GM12865 (cell line): ENCODE data around the gene TMEM42.
"Not testable (repeated sequence)": the region's sequence is repeated elsewhere in the genome, so short reads cannot be mapped to it uniquely, and the experiment has no call there.

Experiments
- DNase-seq: peaks from one replicate; pipeline ENCODE4 v3.0.0; 2010; ENCODE audit warnings: low read depth
- H3K4me3 ChIP-seq: 2 replicates; pipeline ENCODE4 v1.5.1; 2011; ENCODE audit warnings: mild to moderate bottlenecking, low read depth, low read length, control low read depth
- CTCF ChIP-seq: IDR thresholded peaks from 2 replicates; pipeline ENCODE4 v1.5.1; 2011; ENCODE audit warnings: low read length, control low read depth, low read depth, inconsistent platforms; ENCODE audit not compliant: insufficient read depth; ENCODE audit errors: missing control alignments

The TMEM42 gene

DNA sequence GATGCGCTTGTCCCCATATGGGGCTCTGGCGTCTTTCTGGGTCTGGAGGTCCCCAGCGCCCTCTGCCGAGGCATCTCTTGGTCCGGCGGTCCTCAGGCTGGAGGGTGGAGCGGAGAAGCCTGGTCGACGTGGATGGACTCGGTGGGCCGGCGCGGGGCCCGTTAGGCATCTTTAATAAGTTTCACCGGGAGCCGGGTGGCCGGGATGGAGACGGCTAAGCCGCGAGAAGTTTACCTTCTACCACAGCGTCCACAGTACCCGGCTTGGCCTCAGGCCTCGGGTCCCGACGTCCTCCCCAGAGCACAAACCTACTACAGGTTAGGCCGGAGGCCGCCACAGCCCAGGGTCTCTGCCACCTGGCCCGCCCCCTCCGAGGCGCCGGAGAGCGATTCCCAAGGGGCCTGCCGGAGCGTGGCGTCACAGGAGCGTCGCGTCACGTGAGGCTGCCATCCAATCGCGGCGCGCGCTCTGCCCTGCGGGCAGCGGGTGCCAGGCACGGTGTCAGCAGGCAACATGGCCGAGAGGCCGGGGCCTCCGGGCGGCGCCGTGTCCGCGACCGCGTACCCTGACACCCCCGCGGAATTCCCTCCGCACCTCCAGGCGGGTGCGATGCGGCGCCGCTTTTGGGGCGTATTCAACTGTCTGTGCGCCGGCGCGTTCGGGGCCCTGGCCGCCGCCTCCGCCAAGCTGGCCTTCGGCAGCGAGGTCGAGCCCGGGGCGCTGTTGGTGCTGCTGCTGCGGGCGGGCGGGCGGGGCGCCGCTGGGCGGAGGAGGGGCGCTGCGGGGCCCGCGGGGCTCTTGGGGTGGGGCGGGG, at the start of gene TMEM42:
Gene TMEM42 (plus strand): TSS at position 501 of the 814 bp plus-strand sequence. CDS start 13 bp downstream, at position 514.
- peak; percentile 95 for DNase-seq
- TF ChIP-seq CTCF: no peak
- H3K4me3 ChIP-seq: peak within 1 kb of the TSS; percentile 83

DNA sequence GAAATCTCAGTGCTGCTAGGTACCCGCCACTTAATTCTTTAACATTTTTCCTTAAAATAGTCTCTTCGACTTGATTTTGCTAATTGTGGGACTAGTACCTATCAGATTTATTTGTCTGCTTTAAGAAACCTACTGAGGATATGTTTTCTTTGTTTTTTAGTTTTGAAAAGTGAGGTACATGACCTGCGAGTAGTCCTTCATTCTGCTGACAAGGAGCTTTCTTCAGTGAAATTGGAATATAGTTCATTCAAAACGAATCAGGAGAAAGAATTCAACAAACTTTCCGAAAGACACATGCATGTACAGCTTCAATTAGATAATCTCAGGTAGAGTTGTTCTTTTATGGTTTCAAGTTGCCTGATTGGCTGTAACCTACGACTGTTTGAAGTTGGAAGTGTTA, 47.0 kb upstream of the TMEM42 start:
- no peak for TF ChIP-seq CTCF
- no peak overlapping the region for H3K4me3 ChIP-seq
- DNase-seq: no peak

DNA sequence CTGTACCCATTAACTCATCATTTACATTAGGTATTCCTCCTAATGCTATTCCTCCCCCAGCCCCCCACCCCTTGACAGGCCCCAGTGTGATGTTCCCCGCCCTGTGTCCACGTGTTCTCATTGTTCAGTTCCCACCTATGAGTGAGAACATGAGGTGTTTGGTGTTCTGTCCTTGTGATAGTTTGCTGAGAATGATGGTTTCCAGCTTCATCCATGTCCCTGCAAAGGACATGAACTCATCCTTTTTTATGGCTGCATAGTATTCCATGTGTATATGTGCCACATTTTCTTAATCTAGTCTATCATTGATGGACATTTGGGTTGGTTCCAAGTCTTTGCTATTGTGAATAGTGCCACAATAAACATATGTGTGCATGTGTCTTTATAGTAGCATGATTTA, 45.4 kb upstream of the TMEM42 start:
- H3K4me3 ChIP-seq, DNase-seq: not testable (repeated sequence)

- H3K4me3 ChIP-seq, DNase-seq: not testable (repeated sequence)
Measured at GRCh38 chr3:44821206-44821605, 40.5 kb upstream of the TMEM42 start.

- H3K4me3 ChIP-seq: no peak overlapping the region
- TF ChIP-seq CTCF: no peak
- no peak for DNase-seq
Measured at GRCh38 chr3:44825264-44825925, 36.3 kb upstream of the TMEM42 start.

DNA sequence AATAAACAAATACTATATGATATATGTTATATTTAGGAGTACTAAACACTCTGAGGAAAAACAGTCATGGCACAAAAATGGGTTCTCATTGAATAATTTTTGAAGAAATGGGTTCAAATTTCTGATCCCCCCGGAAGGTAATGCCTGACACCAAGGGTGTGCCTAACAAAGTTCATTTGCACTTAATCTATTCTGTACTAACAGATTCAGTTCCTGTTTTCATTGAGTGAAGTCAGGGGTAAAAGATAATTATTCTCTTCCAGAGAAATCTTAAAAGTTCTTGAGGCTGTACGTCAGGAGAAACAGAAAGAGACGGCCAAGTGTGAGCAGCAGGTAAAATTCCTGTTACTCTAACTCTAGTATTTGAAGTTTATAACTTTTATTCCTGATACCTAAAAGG, 34.5 kb upstream of the TMEM42 start:
- TF ChIP-seq CTCF: no peak

DNA sequence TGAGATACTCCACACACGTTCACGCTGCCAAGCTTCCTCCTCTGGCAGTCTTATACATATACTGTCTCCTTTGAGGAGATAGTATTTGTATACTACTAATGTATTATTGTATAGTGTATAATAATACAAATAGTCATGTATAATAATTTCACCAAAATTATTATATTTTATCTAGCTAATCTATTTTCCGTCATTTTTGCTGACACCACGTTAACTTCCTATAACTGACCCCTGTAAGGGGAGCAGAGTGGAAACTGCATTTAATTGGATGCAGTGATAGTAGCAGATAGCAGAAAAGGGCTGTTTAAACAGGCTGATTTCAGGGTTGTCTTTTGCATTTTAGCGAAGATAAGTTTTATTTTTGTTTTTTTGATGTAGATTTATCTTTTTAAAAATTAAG, 30.5 kb upstream of the TMEM42 start:
- no peak for DNase-seq
- no peak for TF ChIP-seq CTCF
- H3K4me3 ChIP-seq: no peak overlapping the region

More for the DNA sequence above, 34.5 kb upstream of the TMEM42 start:
- DNase-seq: no peak
- H3K4me3 ChIP-seq: no peak overlapping the region

- no peak overlapping the region for H3K4me3 ChIP-seq
- no peak for TF ChIP-seq CTCF
- DNase-seq: no peak
Measured at GRCh38 chr3:44832032-44832431, 29.7 kb upstream of the TMEM42 start.
